GM21515 (cell line): ENCODE measurements around the gene IL17RC.
"Not testable (repeated sequence)": the region's sequence is repeated elsewhere in the genome, so short reads cannot be mapped to it uniquely, and the experiment has no call there.

ENCODE experiments used
- ATAC-seq: cut with Tn5 transposase; IDR thresholded peaks from one replicate; pipeline ENCODE4 v1.9.1; 2021; ENCODE audit not compliant: unreplicated experiment

The IL17RC gene

DNA sequence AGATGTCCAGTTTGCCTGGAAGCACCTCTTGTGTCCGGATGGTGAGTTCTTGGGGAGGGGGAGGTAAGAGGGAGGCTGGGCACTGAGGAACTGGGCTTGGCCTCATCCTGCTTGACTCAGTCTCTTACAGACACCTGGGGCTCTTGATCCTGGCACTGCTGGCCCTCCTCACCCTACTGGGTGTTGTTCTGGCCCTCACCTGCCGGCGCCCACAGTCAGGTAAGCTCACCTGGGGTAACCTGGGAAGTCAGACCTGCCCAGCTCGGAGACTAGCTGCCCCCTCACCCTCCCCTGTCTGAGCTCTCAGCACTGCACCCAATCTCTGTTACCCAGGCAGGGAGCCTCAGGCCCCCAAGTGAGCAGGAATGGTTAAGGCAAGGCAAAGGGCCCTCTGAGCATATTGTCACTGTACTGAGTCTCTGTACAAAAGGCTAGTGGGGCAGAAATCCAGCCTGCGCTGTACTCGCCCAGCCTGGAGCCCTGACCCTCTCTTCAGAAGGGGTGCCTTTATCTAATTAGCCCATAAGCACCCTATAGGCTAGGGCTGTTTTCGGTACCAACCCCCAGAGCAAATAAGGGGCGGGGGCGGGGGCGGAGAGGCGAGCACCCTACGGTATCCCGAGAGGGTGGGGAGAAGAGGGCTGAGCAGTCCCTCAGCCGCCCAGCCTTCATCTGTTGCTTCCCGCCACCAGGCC is 2.2 kb upstream of the IL17RC start:
- ATAC-seq, result no peak

DNA sequence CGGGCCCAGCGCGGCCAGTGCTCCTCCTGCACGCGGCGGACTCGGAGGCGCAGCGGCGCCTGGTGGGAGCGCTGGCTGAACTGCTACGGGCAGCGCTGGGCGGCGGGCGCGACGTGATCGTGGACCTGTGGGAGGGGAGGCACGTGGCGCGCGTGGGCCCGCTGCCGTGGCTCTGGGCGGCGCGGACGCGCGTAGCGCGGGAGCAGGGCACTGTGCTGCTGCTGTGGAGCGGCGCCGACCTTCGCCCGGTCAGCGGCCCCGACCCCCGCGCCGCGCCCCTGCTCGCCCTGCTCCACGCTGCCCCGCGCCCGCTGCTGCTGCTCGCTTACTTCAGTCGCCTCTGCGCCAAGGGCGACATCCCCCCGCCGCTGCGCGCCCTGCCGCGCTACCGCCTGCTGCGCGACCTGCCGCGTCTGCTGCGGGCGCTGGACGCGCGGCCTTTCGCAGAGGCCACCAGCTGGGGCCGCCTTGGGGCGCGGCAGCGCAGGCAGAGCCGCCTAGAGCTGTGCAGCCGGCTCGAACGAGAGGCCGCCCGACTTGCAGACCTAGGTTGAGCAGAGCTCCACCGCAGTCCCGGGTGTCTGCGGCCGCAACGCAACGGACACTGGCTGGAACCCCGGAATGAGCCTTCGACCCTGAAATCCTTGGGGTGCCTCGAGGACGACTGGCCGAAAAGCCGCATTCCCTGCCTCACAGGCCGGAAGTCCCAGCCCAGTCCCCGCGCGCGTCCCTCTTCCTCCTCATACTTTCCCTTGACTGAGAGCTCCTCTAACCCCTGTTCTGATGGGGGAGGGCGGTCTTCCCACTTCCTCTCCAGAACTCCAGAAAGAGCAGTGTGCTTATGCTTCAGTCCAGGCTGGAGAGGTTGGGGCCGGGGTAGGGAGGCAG is 1.4 kb upstream of the IL17RC start:
- ATAC-seq, result no peak

DNA sequence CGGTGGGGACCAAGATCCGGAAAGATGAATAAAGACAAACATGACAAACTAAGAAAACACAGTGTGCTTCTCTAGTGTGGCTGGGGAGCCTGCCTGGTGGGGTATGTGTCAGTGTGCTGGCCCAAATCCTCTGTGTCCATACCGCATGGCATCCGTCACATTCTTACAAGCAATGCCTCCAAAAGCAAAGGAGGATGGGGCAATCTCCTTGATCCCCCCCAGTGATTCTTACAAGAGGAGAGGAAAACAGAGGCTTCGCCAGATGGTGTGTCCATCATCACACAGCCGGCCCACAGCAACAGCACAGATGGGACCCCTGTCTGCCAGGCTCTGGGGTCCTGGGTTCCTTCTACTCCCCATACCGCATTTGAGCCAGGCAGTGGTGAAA is 558 bp upstream of the IL17RC start:
- no peak for ATAC-seq

DNA sequence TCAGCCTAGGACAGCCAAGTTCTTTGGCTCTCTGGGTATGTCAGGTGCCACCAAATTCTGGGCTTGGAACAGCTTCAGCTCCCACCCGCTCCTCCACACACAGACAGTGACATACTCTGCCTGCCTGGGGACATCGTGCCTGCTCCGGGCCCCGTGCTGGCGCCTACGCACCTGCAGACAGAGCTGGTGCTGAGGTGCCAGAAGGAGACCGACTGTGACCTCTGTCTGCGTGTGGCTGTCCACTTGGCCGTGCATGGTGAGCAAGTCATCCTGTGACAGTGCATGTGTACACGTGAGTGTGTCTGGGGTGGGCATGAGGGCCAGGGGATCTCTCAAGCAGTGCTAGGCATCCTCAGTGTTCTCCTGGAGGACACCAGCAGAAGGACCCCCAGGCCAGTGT is 922 bp downstream of the IL17RC start:
- no peak for ATAC-seq

DNA sequence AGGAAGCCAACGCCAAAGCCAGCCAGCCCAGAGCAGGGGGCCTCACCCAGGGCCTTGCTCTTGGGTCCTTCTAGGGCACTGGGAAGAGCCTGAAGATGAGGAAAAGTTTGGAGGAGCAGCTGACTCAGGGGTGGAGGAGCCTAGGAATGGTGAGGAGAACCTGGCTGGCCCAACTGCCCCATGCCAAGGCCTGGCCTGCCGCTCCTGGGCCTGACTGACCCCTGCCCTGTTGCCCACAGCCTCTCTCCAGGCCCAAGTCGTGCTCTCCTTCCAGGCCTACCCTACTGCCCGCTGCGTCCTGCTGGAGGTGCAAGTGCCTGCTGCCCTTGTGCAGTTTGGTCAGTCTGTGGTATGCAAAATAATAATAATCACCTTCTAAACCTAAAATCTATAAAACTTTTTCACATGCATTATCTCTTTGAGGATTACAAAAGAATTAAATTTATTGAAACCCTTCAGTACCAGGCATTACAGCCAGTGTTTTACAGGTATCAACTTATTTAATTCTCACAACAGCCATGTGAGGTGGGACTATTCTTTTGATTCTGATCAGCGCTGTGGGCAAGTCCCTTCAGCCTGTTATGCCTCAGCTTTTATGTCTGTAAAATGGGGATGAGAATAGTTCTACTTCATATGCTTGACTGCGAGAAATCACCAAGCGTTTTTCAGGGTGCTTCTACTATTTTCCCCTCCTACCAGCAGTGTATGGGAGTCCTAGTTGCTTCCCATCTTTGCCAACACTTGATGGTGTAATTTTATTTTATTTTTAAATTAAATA is 1.6 kb downstream of the IL17RC start:
- ATAC-seq, result no peak

DNA sequence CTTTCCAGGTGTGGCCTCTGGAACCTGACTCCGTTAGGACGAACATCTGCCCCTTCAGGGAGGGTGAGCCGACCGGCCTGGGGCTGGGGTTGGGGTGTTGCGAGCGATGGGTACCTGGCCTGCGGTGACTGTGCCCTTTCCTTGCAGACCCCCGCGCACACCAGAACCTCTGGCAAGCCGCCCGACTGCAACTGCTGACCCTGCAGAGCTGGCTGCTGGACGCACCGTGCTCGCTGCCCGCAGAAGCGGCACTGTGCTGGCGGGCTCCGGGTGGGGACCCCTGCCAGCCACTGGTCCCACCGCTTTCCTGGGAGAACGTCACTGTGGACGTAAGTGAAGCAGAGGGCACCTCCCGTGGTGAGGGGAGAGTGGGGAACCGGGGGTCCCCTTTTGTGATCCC is 11.3 kb downstream of the IL17RC start:
- no peak for ATAC-seq

GRCh38 chr3:9930804-9931418 is 14.0 kb downstream of the IL17RC start:
- no peak for ATAC-seq

GRCh38 chr3:9932535-9932842 is 15.6 kb downstream of the IL17RC start:
- no peak for ATAC-seq

- peak; percentile 73 for ATAC-seq
Observed at GRCh38 chr3:9932843-9933560, 16.1 kb downstream of the IL17RC start.

DNA sequence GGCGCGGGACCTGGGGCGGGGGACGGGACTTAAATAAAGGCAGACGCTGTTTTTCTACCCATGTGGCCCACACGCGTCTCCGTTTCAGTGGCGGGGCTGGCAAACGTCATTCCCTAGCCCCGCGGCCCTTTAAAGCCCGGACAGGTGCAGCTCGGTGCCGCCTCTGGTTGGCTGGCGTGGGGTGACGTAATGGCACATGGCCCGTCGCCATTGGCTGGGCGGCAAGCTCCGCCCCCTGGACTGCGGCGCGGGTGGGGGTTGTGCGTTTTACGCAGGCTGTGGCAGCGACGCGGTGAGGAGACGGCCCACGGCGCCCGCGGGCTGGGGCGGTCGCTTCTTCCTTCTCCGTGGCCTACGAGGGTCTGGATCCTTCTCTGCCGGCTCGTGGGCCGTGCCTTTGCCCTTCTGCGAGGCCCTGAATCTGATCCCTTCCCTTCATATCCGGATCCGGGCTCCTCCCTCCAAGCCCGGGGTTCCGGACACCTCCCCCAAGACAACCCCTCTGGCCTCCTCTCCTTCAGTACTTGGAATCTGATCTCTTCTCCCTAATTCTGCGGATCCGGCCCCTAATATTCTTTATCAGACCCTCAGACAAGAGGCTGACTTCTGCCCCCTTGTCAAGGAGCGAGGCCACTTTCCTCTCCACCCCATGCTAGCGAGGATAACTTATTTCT is 16.8 kb downstream of the IL17RC start, which contains the start of gene CRELD1:
Gene CRELD1, plus strand, starts transcription at position 274 of the 674 bp plus-strand sequence. CDS start 605 bp downstream, outside the sequence.
- peak; percentile 84 for ATAC-seq

GRCh38 chr3:9934235-9934621 is 17.3 kb downstream of the IL17RC start:
- ATAC-seq, result no peak

GRCh38 chr3:9934993-9935392 is 18.1 kb downstream of the IL17RC start:
- ATAC-seq, result no peak

- no peak for ATAC-seq
Observed at GRCh38 chr3:9935966-9936510, 19.1 kb downstream of the IL17RC start.

DNA sequence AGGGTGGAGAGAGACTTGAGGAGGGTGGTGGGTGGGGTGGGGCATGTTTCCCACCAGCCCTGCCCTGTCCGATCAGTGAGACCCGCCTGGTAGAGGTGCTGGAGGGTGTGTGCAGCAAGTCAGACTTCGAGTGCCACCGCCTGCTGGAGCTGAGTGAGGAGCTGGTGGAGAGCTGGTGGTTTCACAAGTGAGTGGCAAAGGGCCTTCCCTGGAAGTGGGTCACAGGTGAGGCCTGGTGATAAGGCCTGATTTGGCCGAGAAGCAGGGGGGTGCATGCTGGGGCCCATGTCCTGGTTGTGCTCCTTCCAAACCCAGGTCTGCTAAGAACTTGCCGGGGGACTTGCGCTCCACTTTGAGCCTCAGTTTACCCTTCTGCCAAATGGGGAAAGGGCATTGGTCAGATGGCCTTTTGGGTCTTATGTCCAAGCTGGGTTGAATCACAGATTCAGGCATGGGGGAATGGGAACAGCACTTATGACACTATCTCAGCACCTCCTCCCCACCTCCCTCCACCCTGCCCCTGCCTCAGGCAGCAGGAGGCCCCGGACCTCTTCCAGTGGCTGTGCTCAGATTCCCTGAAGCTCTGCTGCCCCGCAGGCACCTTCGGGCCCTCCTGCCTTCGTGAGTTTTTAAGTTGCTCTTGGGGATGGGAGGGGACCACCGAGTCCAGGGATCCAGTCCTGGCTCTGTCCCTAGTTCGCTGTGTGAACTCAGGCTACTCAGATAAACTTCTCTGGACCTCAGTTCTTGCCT is 20.8 kb downstream of the IL17RC start:
- no peak for ATAC-seq

GRCh38 chr3:9938966-9939365 is 22.1 kb downstream of the IL17RC start:
- no peak for ATAC-seq

DNA sequence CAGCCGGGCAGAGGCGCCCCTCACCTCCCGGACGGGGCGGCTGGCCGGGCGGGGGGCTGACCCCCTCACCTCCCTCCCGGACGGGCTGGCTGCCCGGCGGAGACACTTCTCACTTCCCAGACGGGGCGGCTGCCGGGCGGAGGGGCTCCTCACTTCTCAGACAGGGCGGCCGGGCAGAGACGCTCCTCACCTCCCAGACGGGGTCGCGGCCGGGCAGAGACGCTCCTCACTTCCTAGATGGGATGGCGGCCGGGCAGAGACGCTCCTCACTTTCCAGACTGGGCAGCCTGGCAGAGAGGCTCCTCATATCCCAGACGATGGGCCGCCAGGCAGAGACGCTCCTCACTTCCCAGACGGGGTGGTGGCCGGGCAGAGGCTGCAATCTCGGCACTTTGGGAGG is 23.0 kb downstream of the IL17RC start:
- not testable (repeated sequence) for ATAC-seq

- no peak for ATAC-seq
Observed at GRCh38 chr3:9940746-9941145, 23.8 kb downstream of the IL17RC start.

- ATAC-seq, result no peak
Observed at GRCh38 chr3:9942164-9942563, 25.3 kb downstream of the IL17RC start.
